HG03460 (cell line): ENCODE data around the gene MEIS1.

ENCODE experiments used
- ATAC-seq: cut with Tn5 transposase; IDR thresholded peaks from one replicate; pipeline ENCODE4 v1.9.1; 2021; ENCODE audit not compliant: unreplicated experiment

Gene MEIS1

DNA sequence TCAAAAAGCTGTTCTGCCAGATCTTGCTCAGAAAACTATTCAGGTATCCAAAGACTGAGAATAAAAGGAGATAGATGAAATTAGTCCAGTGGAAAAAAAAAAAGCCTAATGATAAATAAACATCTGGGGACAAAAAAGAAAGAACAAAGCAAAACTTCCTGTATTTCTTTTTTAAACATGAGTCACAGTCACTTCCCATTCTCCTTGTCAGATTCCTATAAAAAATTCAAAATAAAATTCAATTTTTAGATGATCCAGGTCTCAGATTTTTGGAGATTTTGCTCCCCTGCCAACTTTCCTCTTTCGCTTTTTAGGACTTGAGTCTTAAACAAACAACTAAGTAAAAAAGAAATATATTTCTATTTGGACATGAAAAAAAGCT is 127.4 kb downstream of the MEIS1 start:
- no peak for ATAC-seq

DNA sequence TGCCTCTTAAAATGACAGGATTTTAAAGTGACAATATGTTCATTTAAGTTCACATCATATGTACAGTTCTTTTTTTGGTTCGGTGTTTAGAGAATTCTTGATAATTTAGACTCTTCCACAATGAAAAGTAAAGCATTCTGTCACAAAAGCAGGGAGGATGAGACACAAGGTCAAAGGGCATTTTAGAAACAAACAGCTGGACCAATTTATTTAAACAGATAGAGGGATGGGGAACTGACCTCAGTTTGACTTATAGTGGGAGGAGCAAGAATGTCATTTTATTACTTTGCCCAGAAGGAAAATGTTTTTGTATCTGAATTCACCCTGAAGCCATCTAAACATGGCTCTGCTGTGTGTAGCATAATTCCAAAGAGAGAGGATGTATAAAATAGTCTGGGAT is 128.5 kb downstream of the MEIS1 start:
- no peak for ATAC-seq

DNA sequence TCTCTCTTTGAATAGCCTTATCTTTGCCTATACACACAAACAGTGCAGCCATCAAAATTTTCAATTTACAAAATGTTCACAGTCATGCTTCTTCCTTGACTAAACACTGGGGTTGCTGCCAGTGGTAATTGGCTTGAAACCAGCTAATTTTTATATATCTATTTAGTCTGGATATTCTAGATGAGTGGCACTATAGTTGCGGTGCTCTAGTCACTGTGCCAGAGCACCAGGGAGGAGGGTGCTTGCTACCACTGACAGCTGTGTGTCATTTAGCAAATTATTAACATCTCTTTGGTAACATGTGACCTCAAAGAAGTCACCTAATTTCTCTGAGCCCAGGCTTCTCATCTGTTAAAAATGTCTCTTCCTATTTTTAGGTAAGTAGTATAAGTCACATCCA is 130.4 kb downstream of the MEIS1 start:
- ATAC-seq: no peak

DNA sequence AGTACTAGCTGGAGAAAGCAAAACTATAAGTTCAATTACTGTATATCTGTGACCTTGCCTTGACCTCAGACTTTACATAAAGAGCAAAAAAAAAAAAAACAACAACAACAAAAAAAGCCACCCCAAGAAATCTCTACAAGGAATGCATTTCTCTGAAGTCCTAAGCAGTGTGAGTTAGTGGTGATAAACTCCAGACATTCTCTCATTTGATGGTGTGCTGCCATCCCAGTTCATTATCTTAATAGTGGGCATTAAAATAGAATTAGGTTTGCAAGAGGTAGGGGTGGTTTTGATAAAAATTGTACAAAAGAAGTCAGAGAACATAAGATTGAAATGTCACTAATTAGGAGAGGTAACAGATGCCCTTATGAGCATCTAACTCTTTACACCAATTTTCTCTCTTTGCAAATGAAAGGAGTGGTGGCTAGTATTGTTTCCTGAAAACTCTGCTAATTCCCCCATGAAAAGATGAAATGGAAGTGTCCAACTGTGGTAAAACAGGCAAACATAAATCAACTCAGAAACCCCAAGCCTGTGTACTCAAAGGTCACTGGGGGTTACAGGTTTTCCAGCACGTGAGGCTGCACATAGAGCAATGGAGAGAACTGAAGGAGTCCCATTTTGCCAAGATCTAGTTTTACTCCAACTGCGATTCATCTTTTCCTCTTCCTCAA is 131.9 kb downstream of the MEIS1 start:
- no peak for ATAC-seq

DNA sequence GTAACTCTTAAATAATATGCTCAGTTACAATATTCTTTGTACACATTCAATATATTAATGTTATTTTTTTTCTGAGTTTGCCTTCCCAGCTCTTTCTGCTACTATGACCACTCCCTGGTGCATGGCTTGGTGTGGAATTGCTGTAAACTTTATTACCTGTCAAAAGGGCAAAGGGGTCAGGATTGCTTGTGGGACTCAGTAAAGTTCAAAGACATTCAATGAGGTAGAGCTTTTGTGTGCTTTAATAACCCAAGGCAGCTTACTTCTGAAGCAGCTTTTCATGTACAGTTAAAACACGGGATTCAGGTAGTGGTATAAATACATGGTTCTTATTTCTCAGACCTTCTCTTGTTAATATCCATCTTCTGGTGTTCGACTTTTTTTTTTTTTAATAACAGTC is 132.8 kb downstream of the MEIS1 start:
- no peak for ATAC-seq

DNA sequence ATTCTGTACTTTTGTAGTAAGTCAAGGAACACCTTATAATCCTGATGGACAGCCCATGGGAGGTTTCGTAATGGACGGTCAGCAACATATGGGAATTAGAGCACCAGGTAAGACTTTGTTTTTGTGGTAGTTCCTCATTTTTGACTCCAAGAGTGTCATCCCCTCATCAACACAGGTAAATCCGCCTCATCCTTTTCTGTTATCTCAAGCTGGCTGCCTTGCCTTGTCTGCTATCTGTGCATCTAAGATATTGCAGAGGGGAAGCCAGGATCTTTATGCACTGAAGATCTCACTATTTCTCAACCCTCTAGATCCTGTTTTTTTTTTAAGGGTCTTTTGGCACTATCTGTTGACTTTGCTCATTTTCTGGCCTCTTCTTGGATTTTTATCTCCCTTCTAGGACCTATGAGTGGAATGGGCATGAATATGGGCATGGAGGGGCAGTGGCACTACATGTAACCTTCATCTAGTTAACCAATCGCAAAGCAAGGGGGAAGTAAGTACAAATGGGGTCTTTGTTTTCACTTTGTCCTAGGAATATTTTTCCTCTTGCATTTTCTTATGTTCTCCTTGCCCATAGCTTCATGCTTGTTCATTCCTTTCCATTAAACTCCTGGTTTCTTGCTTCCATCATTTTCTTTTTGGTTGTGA is 133.8 kb downstream of the MEIS1 start:
- ATAC-seq: no peak

DNA sequence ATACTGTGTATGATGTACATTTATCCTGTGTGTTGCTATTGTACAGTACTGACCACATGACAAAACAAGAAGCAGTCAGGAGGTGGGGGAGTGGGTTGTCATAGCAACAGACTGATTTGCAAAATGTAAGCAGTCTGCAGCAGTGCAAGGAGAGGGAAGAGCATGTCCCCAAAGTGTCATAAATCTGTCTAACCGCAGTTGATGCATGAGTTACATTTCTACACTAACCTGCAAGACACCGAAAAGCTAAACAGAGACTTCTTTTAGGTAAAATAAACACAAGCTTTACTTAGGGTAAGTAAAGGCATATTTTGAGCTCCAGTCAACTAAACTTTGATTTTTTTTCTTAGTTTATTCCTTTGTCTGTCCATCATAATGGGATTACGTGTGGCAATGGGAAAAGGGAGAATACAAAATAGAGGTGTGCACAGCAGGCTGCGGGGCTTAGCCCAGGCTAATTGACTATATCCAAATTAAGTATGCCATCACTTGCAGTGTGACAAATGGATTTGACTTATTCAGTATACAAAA is 134.5 kb downstream of the MEIS1 start:
- ATAC-seq: no peak

DNA sequence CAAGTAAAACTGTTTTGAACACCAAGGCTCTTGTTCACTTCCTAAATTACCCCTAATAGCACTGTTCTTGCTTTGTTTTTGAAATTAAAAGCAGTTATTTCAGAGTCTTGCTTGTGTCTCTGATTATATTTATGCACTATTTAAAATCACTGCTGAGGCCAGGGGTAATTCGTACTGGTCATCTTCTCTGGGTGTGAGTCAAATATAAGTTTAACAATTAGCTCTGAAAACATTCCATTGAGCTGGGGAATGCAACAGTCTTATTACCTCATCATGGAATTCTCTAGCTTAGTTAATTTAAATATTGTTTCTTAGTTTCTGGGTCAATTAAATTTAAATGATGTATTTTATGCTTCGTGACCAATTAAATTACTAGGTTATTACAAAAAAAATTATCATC is 135.0 kb downstream of the MEIS1 start:
- no peak for ATAC-seq

DNA sequence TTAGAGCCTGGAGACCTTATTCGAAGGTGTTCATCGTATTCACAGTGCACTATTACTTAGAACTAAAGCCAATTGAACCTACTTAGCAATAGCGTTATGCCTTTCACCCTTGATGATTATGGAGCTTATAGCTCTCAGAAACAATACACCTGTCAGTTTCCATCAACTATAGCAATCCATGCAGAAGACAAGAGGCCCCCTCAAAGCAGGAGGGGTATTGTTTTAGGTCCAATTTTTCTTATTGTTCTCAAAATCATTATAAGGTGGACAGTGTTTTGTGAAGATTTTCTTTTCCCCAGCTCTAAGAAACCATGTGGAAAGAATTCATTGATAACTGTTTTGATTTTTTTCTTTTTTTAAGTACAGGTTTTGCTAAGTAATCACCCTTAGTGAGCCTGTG is 135.5 kb downstream of the MEIS1 start:
- no peak for ATAC-seq

DNA sequence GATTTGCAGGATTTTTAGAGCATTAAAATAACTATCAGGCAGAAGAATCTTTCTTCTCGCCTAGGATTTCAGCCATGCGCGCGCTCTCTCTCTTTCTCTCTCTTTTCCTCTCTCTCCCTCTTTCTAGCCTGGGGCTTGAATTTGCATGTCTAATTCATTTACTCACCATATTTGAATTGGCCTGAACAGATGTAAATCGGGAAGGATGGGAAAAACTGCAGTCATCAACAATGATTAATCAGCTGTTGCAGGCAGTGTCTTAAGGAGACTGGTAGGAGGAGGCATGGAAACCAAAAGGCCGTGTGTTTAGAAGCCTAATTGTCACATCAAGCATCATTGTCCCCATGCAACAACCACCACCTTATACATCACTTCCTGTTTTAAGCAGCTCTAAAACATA is 137.0 kb downstream of the MEIS1 start:
- no peak for ATAC-seq

DNA sequence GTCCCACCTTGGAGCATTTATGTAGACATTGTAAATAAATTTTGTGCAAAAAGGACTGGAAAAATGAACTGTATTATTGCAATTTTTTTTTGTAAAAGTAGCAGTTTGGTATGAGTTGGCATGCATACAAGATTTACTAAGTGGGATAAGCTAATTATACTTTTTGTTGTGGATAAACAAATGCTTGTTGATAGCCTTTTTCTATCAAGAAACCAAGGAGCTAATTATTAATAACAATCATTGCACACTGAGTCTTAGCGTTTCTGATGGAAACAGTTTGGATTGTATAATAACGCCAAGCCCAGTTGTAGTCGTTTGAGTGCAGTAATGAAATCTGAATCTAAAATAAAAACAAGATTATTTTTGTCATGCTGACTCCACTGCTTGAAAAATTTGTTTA is 137.5 kb downstream of the MEIS1 start:
- no peak for ATAC-seq

DNA sequence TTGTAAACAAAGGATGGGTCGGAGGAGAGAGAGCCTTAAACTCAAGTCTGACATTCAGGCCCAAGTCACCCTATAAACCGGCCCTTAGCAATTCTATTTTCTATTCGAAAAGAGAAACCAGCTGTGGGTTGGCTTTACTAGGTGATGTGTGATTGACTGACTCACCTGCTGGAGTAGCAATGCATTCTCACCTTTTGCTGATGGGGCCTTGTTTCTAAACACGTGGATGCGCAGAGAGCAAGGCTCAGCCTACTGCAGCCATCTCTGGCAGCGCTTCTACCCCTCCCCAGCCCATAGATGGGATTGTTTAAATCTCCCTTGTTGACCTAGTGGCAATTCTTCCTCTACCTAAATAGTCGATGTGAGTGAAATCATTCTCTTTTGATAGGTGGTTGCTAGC is 138.5 kb downstream of the MEIS1 start:
- ATAC-seq: no peak

DNA sequence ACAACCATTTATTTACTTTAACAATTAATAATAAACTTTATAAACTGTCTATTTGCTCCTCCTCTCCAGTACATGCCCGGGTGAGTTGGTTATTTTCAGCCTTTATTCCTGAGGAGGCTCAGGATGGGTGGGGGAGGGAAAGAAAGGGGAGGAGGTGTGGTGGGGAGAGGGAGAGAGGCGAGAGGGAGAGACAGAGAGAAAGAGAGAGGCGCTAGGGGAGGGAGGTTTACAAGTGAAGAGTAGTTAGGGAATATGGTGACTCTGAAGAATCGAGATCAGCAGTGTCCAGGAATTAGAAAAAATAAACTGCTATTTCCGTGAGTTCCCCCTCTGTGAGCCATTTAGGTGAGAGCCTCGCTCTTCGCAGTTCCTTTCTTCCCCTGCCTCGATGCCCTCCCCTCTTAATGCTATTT is 138.9 kb downstream of the MEIS1 start:
- no peak for ATAC-seq

DNA sequence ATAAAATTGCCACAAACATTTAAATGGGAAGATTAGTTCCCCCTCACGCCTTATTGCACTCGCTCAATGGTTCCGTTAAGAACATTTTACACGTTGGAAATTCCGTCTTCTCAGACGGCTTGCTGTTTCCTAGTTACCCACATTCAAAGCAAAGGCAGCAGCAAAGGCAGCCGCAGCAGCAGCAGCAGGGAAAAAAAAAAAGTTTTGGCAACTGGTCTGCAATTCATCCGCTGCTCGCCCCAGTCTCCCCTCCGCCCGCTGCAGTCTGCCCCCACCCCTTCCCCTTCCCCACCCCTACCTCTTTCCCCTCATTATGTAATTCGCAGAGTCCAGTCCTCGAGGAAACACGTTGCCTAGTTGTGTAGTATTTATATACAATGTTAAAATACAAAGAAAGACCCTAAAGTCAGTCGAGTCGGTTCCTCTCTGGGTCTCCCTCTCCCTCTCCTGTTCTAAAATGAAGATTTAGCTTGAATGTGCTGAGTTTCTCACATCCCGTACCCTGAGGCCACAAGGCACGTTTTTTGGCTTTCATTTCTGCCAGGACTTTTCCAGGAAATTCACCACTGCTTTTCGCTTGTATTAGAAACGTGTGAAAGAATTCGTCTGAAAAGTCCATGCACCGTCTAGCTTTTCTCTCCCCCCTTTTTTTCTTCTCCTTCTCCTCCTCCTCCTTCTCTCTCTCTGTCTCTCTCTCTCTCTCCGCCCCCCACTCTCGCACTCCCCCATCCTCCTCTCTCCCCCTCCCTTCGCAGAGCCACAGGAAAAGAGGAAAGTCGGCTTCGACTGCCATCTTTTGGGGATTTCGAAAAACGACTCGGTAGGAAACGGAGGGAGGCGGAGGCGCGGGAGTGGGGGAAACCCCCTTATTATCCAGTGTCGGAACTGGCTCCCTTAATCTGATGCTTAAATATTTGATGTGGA is 140.0 kb downstream of the MEIS1 start:
- no peak for ATAC-seq

DNA sequence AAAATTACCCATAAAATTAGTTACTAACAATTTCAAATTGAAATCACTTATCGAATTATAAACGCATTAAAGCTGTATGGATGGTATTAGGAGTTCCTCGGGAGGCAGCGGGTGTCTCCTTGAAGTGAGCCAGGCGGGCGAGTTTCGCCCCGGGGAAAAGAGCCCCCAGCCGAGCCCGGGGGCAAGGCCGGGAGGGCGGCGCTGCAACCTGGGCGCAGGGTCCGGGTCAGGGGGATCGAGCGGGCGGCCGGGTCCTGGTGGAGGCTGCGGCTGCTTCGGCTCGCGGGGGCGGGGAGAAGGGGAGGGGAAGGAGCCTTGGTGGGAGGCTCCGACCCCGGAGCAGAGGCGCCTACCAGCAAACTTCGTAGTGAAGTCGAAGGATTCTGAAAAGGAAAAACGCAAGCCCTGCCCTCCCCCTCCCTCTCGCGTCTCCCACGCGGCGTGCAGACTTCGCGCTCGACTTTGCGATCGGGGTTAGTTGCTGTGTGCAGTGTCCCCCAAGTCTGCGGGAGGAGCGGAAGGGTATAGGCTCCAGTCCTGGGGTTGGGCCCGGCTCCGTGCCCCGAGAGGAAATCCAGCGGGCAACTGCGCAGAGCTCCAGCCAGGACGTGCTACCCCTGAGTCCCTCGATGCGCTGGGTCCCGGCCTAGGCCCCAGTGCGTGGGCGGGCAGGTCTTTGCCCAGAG is 140.8 kb downstream of the MEIS1 start:
- ATAC-seq: no peak

DNA sequence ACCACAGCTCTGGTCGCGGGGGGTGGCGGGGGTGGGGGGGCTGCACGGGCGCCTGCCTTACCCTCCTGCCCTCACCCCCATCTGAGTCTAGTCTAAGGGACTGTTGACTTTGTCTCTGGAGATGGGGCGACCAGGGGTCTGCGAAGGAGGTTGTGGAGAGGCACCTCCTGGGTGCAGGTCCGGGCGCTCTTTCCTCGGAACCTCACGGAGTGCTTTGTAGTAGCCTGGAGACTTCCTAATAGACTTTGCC is 141.3 kb downstream of the MEIS1 start:
- ATAC-seq: no peak

DNA sequence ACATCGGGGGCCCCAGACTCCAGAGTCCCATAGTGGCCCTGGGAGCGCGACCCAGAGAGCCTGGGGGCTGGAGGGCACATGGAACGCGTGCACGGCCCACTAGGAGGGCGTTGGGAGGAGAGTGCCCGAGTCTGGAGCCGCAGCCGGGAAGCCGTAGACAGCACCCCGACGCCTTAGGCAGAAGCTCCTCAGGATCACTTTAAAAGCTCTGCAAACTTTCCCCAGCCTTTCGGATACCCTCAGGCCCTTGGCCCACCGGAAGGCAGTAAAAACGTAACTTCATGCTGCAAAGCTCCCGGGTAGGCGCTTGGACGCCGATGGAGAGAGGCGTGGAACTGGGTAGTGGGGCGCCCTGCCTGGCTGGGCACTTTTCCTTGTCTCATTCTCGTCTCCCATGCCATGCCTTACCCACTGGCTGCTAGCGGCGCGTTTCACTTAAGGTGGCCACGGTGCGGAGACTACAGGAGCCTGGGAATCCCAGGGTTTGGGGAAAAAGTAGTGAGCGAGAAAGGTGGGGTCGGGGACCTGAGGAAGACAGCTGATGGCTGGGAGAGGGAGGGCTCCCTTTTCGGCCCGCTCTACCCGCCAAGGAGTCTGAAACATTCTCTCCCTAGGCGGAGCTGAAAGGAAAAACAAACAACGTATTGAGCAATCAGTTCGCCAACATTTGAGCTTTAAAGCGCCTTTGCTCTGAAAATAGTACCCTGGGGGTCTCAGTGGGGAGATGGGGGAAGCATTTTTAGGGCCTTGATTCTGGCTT is 141.8 kb downstream of the MEIS1 start:
- no peak for ATAC-seq

DNA sequence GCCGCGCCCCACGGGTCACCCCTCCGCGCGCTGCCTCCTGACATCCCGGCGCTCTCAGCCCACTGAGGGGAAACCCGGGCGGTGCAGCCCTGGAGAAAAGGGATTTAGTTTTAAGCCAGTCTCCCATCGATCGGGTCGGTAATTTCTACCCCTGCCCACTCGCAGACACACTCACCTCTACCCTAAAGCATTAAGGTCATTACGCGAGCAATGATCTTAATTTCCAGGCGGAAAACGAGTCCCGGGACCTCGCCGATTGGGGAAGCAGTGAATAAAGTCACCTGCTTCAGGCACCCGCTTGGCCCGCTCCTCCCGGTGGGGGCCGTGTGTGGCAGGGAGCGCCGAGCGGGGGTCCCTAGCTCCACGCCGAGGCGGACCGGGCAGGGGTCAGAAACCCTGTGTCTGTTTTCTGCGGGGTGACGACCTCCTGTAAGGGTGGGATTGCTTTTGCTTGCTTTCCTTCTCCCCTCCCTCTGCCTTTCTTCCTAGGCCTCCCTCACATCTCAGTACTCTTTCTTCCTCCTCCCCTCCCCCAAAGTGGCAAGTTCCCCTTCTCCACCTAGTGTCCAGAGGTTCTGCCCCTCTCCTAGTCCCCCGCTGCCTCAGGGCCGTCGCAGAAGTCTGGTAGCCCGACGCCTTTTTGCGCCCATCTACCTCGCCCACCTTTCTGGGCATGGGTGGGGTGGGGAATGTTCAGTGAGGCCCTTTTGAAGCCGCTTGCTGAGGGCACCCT is 142.6 kb downstream of the MEIS1 start:
- no peak for ATAC-seq

DNA sequence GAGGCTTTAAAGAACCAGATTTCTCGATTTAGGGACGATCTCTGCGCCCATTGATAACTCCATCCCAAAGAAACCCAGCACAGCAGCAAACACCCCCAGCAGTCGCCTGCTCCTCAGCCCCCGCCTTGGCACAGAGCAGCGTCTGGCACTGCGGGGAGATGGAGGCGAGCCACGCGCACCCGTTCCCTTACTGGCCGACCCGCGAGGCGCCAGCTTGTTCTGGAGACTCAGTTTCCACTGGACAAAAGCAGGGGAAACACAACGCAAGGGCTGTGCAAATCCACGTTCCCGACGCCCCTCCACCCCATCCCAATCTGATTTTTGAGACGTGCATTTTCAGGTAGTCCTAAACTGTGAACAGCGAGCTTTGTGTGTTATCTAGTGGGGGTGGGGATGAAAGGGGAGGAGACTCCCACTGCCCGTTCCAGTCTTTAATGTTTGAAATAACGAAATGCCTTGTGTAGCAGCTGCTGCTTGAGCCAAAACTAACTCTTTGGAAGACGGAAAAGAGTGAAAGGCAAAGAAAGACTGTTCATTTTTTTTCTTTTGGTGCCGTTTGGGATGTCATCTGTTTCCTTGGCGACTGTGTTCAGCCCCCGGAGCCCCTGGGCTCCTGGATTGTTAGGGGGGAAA is 143.2 kb downstream of the MEIS1 start:
- no peak for ATAC-seq

DNA sequence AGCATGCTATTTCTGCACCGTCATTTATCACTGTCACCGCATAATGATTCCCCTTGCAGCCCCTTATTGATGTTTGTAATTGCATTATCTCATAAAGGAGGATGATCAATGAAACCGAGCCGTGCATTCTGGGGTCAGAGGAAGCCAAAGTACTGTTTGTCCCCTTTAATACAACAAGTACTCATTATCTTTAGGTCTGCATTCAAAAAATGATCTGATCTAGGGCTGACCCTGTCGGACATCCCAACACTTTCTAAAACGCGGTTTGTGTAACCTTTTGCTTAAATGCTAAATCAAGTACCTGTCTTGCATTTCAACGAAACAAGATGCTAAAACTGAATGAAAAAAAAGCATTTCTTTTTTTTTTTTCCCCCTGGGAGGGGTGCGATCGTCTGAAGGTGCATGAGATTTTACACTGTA is 143.8 kb downstream of the MEIS1 start:
- ATAC-seq: no peak
